Small intestine (tissue), 7 donors: ENCODE data around the gene SAMHD1. TPM values are rescaled to one million over a fixed set of nuclear protein-coding genes. Genes with fewer than 3 reads are reported as not detected.
A peak's percentile ranks its signal among the peaks of the same experiment; 100 is the strongest.
"Not testable (repeated sequence)": the region's sequence is repeated elsewhere in the genome, so short reads cannot be mapped to it uniquely, and the experiment has no call there.

Source experiments
- DNase-seq, 2 donors: peaks; one replicate each; pipeline versions ENCODE4 v3.0.0 to v3.0.0-alpha.2; 2013
- FAIRE-seq: peaks from 2 replicates; lab custom pipeline; 2012; peaks lifted over from hg19 to GRCh38; lab: Jason Lieb, UNC
- H3K27ac ChIP-seq, 3 donors: one replicate each; pipeline ENCODE4 v1.5.1; 2013; ENCODE audit warnings: low read length in 2 of 3, mild to moderate bottlenecking in 2 of 3, control low read depth in 1 of 3, inconsistent platforms in 1 of 3, low read depth in 1 of 3, moderate library complexity in 1 of 3
- H3K27me3 ChIP-seq, 3 donors: one replicate each; pipeline ENCODE4 v1.6.1; 2013; ENCODE audit warnings: low read length in 3 of 3, inconsistent platforms in 1 of 3; ENCODE audit not compliant: control insufficient read depth in 3 of 3, insufficient read depth in 3 of 3
- H3K36me3 ChIP-seq, 3 donors: one replicate each; pipeline ENCODE4 v1.6.1; 2013; ENCODE audit warnings: low read length in 3 of 3, inconsistent platforms in 1 of 3, low read depth in 1 of 3, mild to moderate bottlenecking in 1 of 3, moderate library complexity in 1 of 3; ENCODE audit not compliant: control insufficient read depth in 3 of 3, insufficient read depth in 2 of 3
- H3K4me1 ChIP-seq, 3 donors: one replicate each; pipeline ENCODE4 v1.6.1; 2013; ENCODE audit warnings: low read length in 2 of 3, inconsistent platforms in 1 of 3, low read depth in 1 of 3, mild to moderate bottlenecking in 1 of 3, moderate library complexity in 1 of 3; ENCODE audit not compliant: control insufficient read depth in 3 of 3, insufficient read depth in 2 of 3
- H3K4me3 ChIP-seq, 3 donors: one replicate each; pipeline ENCODE4 v1.5.1; 2013; ENCODE audit warnings: low read length in 3 of 3, control low read depth in 1 of 3, inconsistent platforms in 1 of 3, low read depth in 1 of 3, mild to moderate bottlenecking in 1 of 3, moderate library complexity in 1 of 3
- H3K9me3 ChIP-seq, 2 donors: one replicate each; pipeline ENCODE4 v1.6.1; 2013; ENCODE audit warnings: low read depth in 1 of 2, low read length in 1 of 2; ENCODE audit not compliant: control insufficient read depth in 2 of 2, insufficient read depth in 1 of 2
- WGBS, 3 donors: extraction: QIAGEN DNeasy Blood & Tissue Kit; methylation state at CpG; one replicate each; pipeline ENCODE4 v1.1.7; 2013; 5-methylcytosine and 5-hydroxymethylcytosine counted together
- polyA plus RNA-seq, 4 donors: library from polyadenylated mRNA; stranded (reverse) in 3 of 4; unstranded in 1 of 4; fragments of 200-250 nt in 3 of 4; fragments of 120-200 nt in 1 of 4; gene quantifications; one replicate each; pipeline versions ENCODE4 v1.2.1 to v1.2.3, GENCODE V29; 2013
- donor health status: healthy with polysubstance abuse.
- donor health status: control.
- donor health status: control.
- donor health status: Bipolar disorder and iron deficiency.
- donor health status: healthy.

Gene SAMHD1
- polyA plus RNA-seq, 4 donors, result 22.8 to 78.8 (median 28.5) TPM

GRCh38 chr20:36881331-36881730, 70.2 kb downstream of the SAMHD1 start:
- 91 to 94% (median 93%) methylated on average over 16 of the region's 16 CpGs for WGBS, 3 donors
- Histone ChIP-seq H3K36me3 (peaks cover 0 to 36% (median 0%) of the 10 kb centered on the region in 3 donors), H3K4me1 (peaks cover 0 to 24% (median 4%) of the 10 kb centered on the region in 3 donors), H3K9me3 (no peaks in the 10 kb centered on the region), H3K27me3 (no peaks in the 10 kb centered on the region), H3K4me3 (no peak overlapping the region), H3K27ac (peak overlapping the region; percentile 46 to 88 (median 81))
- DNase-seq, result no peak
- FAIRE-seq, result no peak

DNA sequence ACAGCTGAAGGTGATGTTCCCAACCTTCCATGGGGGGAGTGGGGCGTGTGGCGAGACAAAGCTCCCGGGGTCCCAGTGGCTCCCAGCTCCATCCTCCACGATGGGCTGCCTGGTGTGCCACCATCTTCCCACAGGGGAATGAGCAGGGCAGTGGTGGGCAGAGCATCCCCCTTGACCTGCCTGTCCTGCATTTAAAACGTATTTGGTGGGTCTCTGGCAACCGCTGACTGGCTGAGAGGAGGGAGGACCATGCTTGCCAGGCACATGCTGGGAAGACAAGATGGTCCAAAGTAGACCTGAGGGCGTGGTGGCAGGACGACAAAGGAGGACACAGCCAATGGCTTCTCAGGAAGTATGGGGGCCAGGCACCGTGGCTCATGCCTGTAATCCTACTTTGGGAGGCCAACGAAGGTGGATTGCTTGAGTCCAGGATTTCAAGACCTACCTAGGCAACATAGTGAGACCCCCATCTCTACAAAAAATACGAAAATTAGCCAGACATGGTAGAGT, 70.7 kb downstream of the SAMHD1 start:
- Histone ChIP-seq H3K27ac (peak overlapping the region in 1 of 3 donors; percentile 88), H3K4me1 (peaks cover 0 to 27% (median 4%) of the 10 kb centered on the region in 3 donors), H3K9me3 (no peaks in the 10 kb centered on the region), H3K4me3 (no peak overlapping the region), H3K36me3 (peaks cover 0 to 36% (median 0%) of the 10 kb centered on the region in 3 donors), H3K27me3 (no peaks in the 10 kb centered on the region)
- 90 to 94% (median 91%) methylated on average over 11 of the region's 11 CpGs for WGBS, 3 donors
- DNase-seq, result no peak
- FAIRE-seq, result no peak

DNA sequence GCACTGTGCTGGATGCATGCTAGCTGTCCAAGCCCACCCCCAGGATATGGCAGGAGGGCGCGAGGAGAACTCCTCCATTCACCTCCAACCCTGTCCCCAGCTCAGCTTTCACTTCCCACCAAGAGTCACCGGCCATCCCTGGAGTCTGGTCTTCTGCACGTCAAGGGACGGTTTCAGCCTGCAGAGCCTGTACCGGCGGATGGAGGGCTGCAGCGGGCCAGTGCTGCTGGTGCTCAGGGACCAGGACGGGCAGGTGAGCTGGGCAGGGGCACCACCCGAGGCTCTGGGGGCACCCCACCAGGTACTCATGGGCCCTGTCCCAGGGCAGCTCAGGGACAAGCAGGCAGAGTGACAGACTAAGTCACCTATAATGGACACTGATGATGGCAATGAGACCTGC, 72.6 kb downstream of the SAMHD1 start:
- peaks cover 0 to 36% (median 0%) of the 10 kb centered on the region in 3 donors for H3K36me3 ChIP-seq
- H3K4me1 ChIP-seq, result peaks cover 0 to 34% (median 4%) of the 10 kb centered on the region in 3 donors
- DNase-seq (no peak), FAIRE-seq (no peak)
- WGBS, 3 donors, result 86 to 89% (median 89%) methylated on average over 10 of the region's 10 CpGs
- H3K9me3 ChIP-seq, result no peaks in the 10 kb centered on the region
- H3K4me3 ChIP-seq, result no peak overlapping the region
- H3K27ac ChIP-seq, result no peak overlapping the region
- H3K27me3 ChIP-seq, result no peaks in the 10 kb centered on the region

DNA sequence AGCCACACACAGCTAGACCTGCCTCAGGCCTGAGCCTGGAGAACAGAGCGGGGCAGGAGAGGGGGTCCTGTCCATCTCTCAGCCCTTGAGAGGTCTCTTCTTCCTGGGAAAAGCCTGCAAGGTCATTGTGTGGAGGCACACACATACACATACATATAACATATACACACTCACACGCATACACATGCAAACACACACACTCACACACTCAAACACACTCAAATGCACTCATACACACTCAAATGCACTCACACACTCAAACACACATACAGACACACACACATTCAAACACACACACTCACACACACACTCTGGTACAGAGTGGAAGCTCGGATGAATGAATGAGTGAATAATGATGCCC, 75.1 kb downstream of the SAMHD1 start:
- peak overlapping the region; percentile 84 to 93 (median 89) for H3K27ac ChIP-seq
- no peaks in the 10 kb centered on the region for H3K27me3 ChIP-seq
- 88 to 96% (median 93%) methylated on average over 3 of the region's 3 CpGs for WGBS, 3 donors
- H3K36me3 ChIP-seq, result peaks cover 0 to 34% (median 0%) of the 10 kb centered on the region in 3 donors
- FAIRE-seq (no peak), DNase-seq (no peak)
- H3K4me3 ChIP-seq, result peak overlapping the region in 2 of 3 donors; percentile 47 to 58
- peaks cover 0 to 29% (median 3%) of the 10 kb centered on the region in 3 donors for H3K4me1 ChIP-seq
- no peaks in the 10 kb centered on the region for H3K9me3 ChIP-seq

GRCh38 chr20:36875702-36876472, 75.6 kb downstream of the SAMHD1 start, which contains the start of gene TLDC2:
TLDC2 (plus strand) TSS chr20:36876138; CDS start chr20:36876175, 37 bp downstream.
- Histone ChIP-seq H3K36me3 (peaks cover 0 to 29% (median 0%) of the 10 kb centered on the region in 3 donors), H3K4me1 (peaks cover 0 to 26% (median 3%) of the 10 kb centered on the region in 3 donors), H3K27me3 (no peaks in the 10 kb centered on the region), H3K4me3 (peak within 1 kb of the TSS in 2 of 3 donors; percentile 47 to 58), H3K9me3 (no peaks in the 10 kb centered on the region), H3K27ac (peak within 1 kb of the TSS; percentile 84 to 93 (median 89))
- WGBS, 3 donors, result 15 to 60% (median 45%) methylated on average over 14 of the region's 14 CpGs
- DNase-seq, result peak; percentile 94 to 97
- FAIRE-seq, result no peak

- H3K27me3 ChIP-seq, DNase-seq, H3K9me3 ChIP-seq, FAIRE-seq, H3K4me3 ChIP-seq: not testable (repeated sequence)
- Histone ChIP-seq H3K36me3 (peaks cover 0 to 21% (median 0%) of the 10 kb centered on the region in 3 donors), H3K27ac (peak overlapping the region; percentile 81 to 93 (median 84)), H3K4me1 (peaks cover 0 to 26% (median 0%) of the 10 kb centered on the region in 3 donors)
- WGBS, 3 donors, result 70 to 74% (median 73%) methylated on average over 5 of the region's 5 CpGs
Measured at GRCh38 chr20:36875093-36875492, 76.4 kb downstream of the SAMHD1 start.

GRCh38 chr20:36873498-36874189, 77.9 kb downstream of the SAMHD1 start:
- Histone ChIP-seq H3K36me3 (peaks cover 0 to 12% (median 0%) of the 10 kb centered on the region in 3 donors), H3K4me1 (peaks cover 0 to 26% (median 0%) of the 10 kb centered on the region in 3 donors), H3K4me3 (no peak overlapping the region), H3K27me3 (no peaks in the 10 kb centered on the region), H3K27ac (peak overlapping the region in 2 of 3 donors; percentile 36 to 72), H3K9me3 (no peaks in the 10 kb centered on the region)
- 39 to 58% (median 52%) methylated on average over 13 of the region's 13 CpGs for WGBS, 3 donors
- FAIRE-seq, result no peak
- DNase-seq, result peak; percentile 66 to 93

DNA sequence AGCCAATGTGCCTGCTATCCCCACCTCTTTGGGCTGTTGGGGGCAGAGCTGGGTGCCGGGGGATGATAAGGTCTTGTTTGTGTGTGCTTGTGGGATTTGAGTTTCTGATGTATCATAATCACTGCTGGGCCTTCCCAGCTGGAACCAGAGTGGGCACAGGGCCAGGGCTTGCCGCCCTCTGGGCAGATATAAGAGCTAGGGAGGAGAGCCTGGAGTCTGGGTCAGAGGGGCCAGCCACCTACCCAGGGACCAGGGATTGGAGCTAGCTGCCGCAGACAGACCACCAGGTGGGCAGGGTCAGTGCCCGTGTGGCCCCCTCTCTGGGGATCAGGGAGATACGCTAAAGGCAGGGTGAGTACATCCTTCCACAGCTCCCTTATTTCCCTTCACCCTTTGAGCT, 78.7 kb downstream of the SAMHD1 start:
- Histone ChIP-seq H3K9me3 (no peaks in the 10 kb centered on the region), H3K4me3 (no peak overlapping the region), H3K27ac (peak overlapping the region in 1 of 3 donors; percentile 36), H3K27me3 (no peaks in the 10 kb centered on the region), H3K4me1 (peaks cover 0 to 26% (median 0%) of the 10 kb centered on the region in 3 donors), H3K36me3 (peaks cover 0 to 4% (median 0%) of the 10 kb centered on the region in 3 donors)
- DNase-seq, result no peak
- no peak for FAIRE-seq
- WGBS, 3 donors, result 31 to 55% (median 55%) methylated on average over 4 to 5 of the region's 5 CpGs
